HEK293T (cell line): ENCODE results near the gene DMRT1.

Experiments used
- CTCF ChIA-PET: fragments of 350-600 bp; formaldehyde crosslinking; extraction: SDS; loops from one replicate; lab custom pipeline; 2021; ENCODE audit warnings: antibody characterized with exemption, inconsistent platforms; lab: Yijun Ruan, JAX
- POLR2A ChIA-PET: fragments of 350-600 bp; formaldehyde crosslinking; extraction: SDS; loops from one replicate; lab custom pipeline; 2020; ENCODE audit warnings: antibody characterized with exemption, inconsistent platforms; lab: Yijun Ruan, JAX
- DNase-seq: peaks from one replicate; pipeline ENCODE4 v3.0.0; 2012; ENCODE audit warnings: mixed read lengths; ENCODE audit errors: extremely low spot score
- ARNT ChIP-seq: fragments of 450-650 bp; IDR thresholded peaks from 2 replicates; pipeline ENCODE4 v1.6.1; 2017; ENCODE audit warnings: mild to moderate bottlenecking
- BHLHE40 ChIP-seq: fragments of 450-650 bp; IDR thresholded peaks from 2 replicates; pipeline ENCODE4 v1.6.1; 2016; ENCODE audit warnings: mild to moderate bottlenecking, moderate library complexity, borderline replicate concordance
- CTBP1 ChIP-seq: fragments of 450-650 bp; IDR thresholded peaks from 2 replicates; pipeline ENCODE4 v1.6.1; 2016; ENCODE audit warnings: borderline replicate concordance
- ELF4 ChIP-seq: fragments of 450-650 bp; IDR thresholded peaks from 2 replicates; pipeline ENCODE4 v1.6.1; 2017; ENCODE audit warnings: antibody characterized with exemption
- FOXA1 ChIP-seq: fragments of 450-650 bp; IDR thresholded peaks from 2 replicates; pipeline ENCODE4 v1.6.1; 2016; ENCODE audit warnings: mild to moderate bottlenecking
- FOXK2 ChIP-seq: fragments of 450-650 bp; IDR thresholded peaks from 2 replicates; pipeline ENCODE4 v1.6.1; 2016; ENCODE audit warnings: mild to moderate bottlenecking
- FOXM1 ChIP-seq: fragments of 450-650 bp; IDR thresholded peaks from 2 replicates; pipeline ENCODE4 v1.6.1; 2017; ENCODE audit warnings: mild to moderate bottlenecking, borderline replicate concordance
- HDGF ChIP-seq: fragments of 450-650 bp; IDR thresholded peaks from 2 replicates; pipeline ENCODE4 v1.6.1; 2017; ENCODE audit warnings: antibody characterized with exemption, borderline replicate concordance
- L3MBTL2 ChIP-seq: fragments of 450-650 bp; conservative IDR thresholded peaks from 2 replicates; pipeline ENCODE4 v1.6.1; 2016; ENCODE audit warnings: mild to moderate bottlenecking
- LEF1 ChIP-seq: fragments of 450-650 bp; IDR thresholded peaks from 2 replicates; pipeline ENCODE4 v1.6.1; 2017; ENCODE audit warnings: mild to moderate bottlenecking, borderline replicate concordance
- NFRKB ChIP-seq: fragments of 450-650 bp; IDR thresholded peaks from 2 replicates; pipeline ENCODE4 v1.6.1; 2016; ENCODE audit warnings: mild to moderate bottlenecking, moderate library complexity
- SP1 ChIP-seq: fragments of 450-650 bp; IDR thresholded peaks from 2 replicates; pipeline ENCODE4 v1.6.1; 2017
- SUZ12 ChIP-seq: fragments of 450-650 bp; IDR thresholded peaks from 2 replicates; pipeline ENCODE4 v1.6.1; 2016; ENCODE audit warnings: mild to moderate bottlenecking
- TARDBP ChIP-seq: fragments of 450-650 bp; IDR thresholded peaks from 2 replicates; pipeline ENCODE4 v1.6.1; 2016
- ZNF384 ChIP-seq: fragments of 450-650 bp; IDR thresholded peaks from 2 replicates; pipeline ENCODE4 v1.6.1; 2016
- TF ChIP-seq, protein P1 (sequence below): fragments of 450-650 bp; IDR thresholded peaks from 2 replicates; pipeline ENCODE4 v1.6.1; 2016

Gene DMRT1

DNA sequence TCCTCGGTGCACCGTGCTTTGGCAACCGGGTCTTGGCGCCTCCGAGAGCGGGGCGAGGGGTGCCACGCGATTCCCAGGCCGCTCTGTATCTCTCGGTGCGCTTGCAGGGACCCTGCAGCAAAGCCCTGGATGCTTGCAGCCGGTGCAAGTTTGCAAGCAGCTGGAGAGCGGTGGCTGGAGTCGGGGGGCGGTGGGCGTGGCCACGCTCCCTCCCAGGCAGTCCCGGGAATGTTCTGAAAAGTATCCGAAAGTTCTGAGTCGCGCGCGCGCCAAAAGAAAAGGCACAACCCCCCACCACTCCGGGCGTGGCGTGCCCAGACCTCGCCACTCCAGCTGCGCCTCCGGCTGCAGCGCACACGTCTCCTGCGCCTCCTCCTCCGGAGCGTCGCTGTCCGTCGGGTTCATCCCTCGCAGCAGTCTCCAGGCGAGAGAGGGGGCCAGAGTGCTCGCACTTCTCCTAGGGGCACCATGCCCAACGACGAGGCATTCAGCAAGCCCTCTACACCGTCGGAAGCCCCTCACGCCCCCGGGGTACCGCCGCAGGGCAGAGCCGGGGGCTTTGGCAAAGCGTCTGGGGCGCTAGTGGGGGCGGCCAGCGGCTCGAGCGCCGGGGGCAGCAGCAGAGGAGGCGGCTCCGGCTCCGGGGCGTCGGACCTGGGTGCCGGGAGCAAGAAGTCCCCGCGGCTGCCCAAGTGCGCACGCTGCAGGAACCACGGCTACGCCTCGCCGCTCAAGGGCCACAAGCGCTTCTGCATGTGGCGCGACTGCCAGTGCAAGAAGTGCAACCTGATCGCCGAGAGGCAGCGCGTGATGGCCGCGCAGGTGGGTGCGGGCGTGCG, at the start of gene DMRT1:
Gene DMRT1, plus strand, starts transcription at position 327 of the 839 bp plus-strand sequence. Its CDS starts 142 bp downstream, at position 469.
- ChIA-PET POLR2A (no interaction called here), CTCF (no interaction called here)
- no peak for TF ChIP-seq BHLHE40
- TF ChIP-seq SP1: no peak
- no peak for TF ChIP-seq CTBP1
- TF ChIP-seq SUZ12: no peak
- no peak for TF ChIP-seq HDGF
- no peak for TF ChIP-seq ZNF384
- no peak for TF ChIP-seq FOXM1
- no peak for TF ChIP-seq LEF1
- TF ChIP-seq FOXK2: no peak
- TF ChIP-seq NFRKB: no peak
- TF ChIP-seq TARDBP: no peak
- no peak for TF ChIP-seq ELF4
- no peak for TF ChIP-seq L3MBTL2
- TF ChIP-seq FOXA1: no peak
- no peak for TF ChIP-seq ARNT
- TF ChIP-seq, protein P1, sequence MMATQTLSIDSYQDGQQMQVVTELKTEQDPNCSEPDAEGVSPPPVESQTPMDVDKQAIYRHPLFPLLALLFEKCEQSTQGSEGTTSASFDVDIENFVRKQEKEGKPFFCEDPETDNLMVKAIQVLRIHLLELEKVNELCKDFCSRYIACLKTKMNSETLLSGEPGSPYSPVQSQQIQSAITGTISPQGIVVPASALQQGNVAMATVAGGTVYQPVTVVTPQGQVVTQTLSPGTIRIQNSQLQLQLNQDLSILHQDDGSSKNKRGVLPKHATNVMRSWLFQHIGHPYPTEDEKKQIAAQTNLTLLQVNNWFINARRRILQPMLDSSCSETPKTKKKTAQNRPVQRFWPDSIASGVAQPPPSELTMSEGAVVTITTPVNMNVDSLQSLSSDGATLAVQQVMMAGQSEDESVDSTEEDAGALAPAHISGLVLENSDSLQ: no peak
- DNase-seq: no peak

DNA sequence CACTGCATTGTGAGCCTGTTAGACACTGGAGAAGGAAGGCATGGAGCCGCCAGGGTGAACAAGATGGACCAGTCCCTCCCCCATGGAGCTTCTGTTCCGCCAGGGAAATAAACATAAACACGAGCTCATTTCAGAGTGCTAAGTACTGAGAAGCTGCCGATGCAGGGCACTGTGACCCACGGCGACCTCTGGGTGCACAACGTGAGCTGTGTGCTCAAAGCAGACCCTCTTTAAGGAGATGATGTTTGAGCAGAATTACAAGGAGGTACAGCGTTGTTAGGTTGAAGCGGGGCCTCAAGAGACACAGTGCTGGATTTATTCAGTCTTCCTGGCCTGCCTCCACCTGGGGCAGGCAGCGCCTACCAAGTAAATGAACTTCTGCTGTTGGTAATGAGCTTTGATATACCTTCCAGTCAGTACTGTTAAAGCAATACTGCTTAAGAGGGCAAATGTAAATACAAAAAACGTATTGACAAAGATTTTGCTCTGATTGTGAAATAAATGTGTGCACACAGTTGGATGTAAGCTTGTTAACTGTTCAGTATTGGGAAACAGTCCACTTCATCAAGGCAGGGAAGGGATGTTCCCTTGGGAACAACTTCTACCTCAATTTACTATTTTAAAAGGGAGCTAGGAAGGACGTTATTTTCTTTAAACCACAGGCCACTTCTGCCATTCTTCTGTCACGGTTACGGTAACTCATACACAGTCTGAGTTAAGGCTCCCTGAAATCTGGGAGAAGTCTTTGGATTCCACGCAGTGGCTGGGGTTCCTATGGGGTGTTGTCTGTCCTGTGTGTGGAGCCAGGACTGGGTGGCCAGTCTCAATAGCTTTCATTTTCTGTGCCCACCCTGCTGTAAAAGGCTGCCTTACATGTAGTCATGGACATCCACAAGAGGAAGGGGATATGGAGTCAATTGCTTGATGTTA, 48.9 kb upstream of the DMRT1 start:
- no peak for DNase-seq
- TF ChIP-seq FOXK2: no peak
- no peak for TF ChIP-seq CTBP1
- no peak for TF ChIP-seq SUZ12
- no peak for TF ChIP-seq FOXA1
- TF ChIP-seq SP1: no peak
- TF ChIP-seq BHLHE40: no peak
- TF ChIP-seq TARDBP: no peak
- TF ChIP-seq HDGF: no peak
- TF ChIP-seq ARNT: no peak
- TF ChIP-seq LEF1: no peak
- TF ChIP-seq, protein P1: no peak
- no peak for TF ChIP-seq L3MBTL2
- TF ChIP-seq ELF4: no peak
- ChIA-PET CTCF (interaction anchor here (0.7 kb wide), 2 partner anchors 19 to 29 kb away, joined by 3 to 4 read pairs; no protein-coding TSS in a partner anchor), POLR2A (no interaction called here)

DNA sequence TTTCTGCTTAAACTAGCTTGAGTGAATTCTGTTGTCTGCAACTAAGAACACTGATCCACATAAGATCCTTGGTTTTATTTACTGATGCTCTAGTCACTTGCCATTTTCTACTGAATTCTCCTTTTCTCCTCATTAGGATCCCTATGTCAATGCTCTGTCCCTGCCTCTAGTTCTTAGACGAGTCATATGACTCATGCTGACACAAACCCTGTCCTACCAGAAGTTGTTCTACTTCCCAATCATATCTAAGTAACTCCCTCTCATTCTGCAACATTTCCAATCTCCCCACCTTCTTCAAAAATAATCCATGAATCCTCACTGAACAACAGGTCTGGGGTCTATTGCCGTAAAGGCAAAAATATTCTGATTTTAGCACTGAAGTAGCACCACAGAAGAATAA, 47.1 kb upstream of the DMRT1 start:
- ChIA-PET POLR2A (no interaction called here), CTCF (no interaction called here)
- no peak for DNase-seq
- TF ChIP-seq TARDBP (no peak), SUZ12 (no peak)

DNA sequence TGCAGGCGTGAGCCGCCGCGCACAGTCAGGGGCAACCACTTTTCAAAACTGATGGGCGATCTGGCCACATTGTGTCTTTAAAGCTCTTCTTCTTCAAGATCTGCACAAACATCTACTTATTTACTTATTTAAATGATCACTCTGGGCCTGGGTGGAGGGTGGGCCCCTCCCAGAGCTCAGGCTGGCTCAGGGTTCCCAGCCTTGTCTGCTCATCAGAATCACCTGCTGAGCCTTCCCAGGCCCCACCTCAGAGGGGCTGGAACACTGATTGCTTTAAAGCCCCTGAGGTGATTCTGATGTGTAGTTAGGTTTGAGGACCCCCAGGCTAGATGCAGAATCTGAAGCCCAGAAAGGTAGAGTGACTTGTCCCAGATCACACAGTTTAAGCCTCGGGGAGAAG, 45.6 kb upstream of the DMRT1 start:
- CTCF ChIA-PET: no interaction called here
- no peak for DNase-seq
- TF ChIP-seq BHLHE40 (no peak), CTBP1 (no peak), FOXA1 (no peak), L3MBTL2 (no peak), ZNF384 (no peak)
- TF ChIP-seq, protein P1: no peak
- POLR2A ChIA-PET: no interaction called here

DNA sequence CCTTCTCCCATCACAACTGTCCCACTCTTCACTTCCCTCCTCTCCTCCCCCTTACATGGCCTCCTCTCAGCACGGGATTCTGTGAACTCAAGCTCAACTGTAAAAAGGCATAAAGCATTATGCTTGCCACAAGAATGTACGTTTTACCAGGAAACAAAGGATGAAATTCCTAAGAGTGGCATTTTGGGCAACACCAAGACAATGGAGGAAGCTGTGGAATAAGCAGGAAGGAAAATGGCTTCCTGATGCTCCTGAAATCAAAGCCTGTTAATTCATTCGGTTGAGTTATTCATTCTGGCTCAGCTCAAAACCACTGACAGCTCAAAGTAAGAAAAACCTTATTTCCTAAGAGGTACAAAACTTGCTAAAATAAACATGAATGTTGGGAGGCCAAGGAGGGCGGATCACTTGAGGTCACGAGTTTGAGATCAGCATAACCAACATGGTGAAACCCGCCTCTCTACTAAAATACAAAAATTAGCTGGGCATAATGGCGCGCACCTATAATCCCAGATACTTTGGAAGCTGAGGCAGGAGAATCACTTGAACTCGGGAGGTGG, 40.8 kb upstream of the DMRT1 start:
- no peak for DNase-seq
- CTCF ChIA-PET: no interaction called here
- TF ChIP-seq ZNF384 (no peak), TARDBP (no peak), CTBP1 (no peak), FOXK2 (no peak)
- POLR2A ChIA-PET: no interaction called here

DNA sequence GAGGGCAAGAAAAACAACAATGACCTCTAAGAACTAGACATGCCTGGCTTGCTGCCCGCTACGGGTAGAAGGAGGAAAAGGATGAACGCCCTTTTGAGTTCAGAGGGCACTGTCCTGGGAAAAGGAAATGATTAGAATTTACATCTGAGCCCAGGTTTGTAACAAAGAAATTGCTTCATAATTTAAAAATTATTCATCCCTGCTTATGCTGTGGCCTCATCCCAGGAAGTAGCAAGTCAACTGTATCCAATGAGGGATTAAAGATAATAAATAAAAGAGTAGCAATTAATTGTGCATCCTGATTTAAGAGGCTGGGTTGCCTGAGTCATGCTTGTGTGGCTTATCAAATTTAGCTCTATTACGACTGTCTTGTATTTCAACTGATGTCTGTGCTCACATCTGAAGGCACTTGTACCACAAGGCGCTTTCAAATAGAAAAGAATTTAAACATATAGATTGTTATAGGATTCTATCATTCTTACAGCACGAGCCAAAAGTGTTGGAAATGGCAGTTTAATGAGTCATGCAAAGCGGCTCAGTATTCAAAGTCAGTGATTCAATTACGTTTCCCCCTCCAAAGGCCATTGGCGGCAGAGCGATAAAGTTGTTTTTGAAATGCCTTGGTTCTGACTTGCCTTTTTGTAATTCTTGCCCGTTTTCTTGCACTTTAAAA, 40.0 kb upstream of the DMRT1 start:
- no peak for DNase-seq
- ChIA-PET POLR2A (no interaction called here), CTCF (no interaction called here)
- TF ChIP-seq SUZ12: no peak
- TF ChIP-seq FOXM1: no peak
- TF ChIP-seq L3MBTL2: no peak
- no peak for TF ChIP-seq NFRKB
